GM19372 (cell line): ENCODE measurements around the gene FN1.

ENCODE experiments used
- ATAC-seq: cut with Tn5 transposase; IDR thresholded peaks from one replicate; pipeline ENCODE4 v1.9.1; 2021; ENCODE audit warnings: mild to moderate bottlenecking, low read depth, moderate library complexity; ENCODE audit not compliant: unreplicated experiment

Gene FN1

DNA sequence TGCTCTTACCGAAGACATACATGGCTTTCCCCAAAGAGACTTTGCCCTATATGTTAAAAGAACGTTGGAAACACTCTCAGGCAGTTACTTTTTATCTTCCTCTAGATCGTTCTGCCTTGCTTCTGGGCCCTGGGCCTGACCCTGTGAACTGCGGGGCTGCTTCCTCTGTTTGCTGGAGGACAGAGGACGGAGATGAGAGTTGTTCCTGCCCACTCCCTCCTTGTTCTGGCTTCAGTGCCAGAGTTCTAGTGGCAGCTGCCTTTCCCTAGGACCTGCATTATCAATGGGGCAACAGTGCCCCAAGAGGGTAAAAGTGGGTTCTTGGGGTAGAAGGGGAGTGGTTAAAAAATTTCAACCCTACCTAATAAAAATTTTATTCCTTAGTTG is 6.5 kb upstream of the FN1 start:
- no peak for ATAC-seq

DNA sequence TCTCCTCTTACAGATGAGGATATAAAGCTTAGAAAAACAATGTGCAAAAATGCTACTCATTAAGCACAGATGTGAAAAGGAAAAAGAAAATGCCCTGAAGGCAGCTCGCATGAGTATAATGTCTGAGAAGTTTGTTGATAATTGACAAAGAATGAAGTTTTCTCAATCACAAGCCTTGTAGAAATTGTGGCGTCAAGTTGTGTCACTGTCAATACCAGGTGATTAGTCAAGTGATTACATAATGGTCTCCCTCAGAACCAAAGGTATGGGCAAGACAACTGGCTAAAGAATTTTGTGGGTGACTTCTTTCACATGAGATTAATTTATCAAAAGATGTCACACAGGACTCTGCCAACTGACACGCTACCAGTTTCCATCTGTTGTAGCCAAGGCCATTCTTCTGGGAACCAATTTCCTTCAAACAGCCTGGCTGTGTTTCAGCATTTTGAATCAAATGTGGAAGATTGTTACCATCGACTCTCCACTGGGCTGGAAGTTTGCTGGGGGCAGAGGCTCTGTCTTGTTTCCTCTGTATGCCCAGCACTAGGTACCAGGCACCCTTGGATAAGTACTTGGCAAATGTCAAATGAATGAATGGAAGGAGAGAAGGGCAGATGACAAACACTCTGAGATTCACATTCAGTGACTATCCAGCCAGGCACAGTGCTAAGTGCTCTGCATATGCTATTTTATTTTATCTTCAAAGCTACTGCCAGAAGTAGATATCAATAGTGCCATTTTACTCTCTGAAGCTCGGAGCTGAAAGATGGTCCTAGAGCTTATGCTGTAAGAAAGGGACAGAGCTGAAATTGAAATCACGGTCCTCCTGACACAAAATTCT is 5.9 kb upstream of the FN1 start:
- ATAC-seq = no peak

DNA sequence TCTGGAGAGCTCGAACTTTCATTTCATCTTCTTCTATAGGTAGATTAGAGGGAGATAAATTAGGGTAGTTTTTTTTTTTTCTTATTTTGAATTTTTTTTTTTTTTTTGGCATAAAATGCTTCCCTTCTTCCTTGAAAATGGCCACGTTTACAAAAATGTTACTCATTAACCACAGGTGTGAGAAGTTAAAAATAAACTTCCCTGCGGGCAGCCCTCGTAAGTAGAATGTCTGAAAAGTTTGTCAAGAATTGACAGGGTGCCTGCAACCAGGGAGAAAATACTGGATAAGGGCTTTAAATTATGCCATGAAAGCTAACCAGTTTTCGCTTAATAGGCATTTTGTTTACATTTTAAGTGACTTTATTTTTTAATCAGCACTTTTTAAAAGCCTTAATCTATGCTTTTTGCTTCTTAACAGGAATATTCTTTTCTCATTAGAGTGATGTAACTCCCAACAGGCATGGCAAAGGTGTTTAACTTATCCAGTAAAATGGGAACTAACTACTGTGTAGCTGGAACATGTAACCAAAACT is 4.2 kb upstream of the FN1 start:
- no peak for ATAC-seq

DNA sequence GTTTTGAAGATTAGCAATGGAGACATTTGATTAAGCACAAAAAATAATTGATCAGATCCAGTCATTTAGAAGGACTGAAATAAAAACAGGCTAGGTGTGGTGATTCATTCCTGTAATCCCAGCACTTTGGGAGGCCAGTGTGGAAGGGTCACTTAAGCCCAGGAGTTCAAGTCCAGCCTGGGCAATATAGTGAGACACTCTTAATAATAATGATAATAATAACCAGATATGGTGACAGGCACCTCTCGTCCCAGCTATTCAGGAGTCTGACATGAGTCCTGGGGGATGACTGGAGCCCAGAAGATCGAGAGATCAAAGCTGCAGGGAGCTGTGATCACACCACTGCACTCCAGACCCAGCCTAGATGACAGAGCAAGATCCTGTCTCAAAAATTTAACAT is 3.5 kb upstream of the FN1 start:
- no peak for ATAC-seq

DNA sequence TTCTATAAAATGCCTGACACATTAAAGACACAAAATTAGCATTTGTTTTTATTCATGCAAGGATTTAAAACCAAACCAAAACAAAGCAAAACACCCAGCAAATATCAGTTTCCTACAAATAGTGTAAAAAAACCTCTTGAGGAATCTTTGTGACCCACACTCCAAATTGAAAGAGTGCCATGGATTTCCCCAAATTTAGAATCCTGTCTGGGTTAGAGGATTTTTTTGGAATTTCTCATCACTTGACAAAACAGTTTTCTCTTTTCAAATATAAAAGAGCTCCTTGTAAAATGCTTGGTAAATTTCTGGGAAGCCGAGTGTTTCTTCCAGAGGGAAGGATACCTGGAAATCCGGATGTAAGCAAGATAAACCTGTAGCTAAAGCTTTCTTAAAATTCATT is 1.7 kb upstream of the FN1 start:
- ATAC-seq = no peak

DNA sequence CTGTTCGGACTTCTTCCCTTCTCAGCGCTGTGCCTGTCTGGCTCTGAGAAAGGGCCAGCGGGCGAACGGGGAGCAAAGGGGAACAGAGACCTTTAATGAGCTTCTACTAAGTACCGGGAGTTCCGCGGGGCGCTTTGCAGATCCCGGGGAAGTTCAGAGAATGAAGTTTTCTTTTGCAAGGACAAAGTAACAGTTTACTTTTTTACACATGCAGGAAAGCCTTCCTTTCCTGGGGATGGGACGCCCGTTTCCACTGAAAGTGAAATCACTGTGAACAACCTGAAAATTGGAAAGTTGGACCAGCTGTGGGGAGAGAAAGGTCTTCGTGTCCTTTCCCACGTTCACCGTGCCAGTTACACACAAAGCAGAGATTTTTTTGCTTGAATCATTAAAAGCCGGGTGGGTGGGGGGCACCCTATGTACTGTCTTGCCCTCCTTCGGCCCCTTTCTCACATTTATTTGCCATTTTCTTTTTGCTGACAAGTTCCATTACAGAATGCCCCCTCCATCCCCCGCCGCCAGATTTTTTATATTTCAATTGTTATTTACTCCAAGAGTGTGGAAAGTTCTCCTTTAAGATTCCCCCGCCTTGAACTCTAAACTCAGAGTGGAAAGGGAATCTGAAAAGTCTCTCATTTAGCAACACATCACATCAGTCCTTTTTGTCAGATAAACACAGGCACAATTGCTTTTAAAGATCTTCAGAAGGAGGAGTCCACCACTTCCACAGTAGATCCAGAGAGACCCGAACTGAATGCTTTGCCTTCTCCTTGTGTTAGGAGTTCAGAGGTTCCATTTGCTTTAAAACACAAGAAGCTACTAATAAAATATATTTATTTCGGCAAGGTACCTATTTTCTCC is 1.1 kb upstream of the FN1 start:
- ATAC-seq = peak; percentile 11

DNA sequence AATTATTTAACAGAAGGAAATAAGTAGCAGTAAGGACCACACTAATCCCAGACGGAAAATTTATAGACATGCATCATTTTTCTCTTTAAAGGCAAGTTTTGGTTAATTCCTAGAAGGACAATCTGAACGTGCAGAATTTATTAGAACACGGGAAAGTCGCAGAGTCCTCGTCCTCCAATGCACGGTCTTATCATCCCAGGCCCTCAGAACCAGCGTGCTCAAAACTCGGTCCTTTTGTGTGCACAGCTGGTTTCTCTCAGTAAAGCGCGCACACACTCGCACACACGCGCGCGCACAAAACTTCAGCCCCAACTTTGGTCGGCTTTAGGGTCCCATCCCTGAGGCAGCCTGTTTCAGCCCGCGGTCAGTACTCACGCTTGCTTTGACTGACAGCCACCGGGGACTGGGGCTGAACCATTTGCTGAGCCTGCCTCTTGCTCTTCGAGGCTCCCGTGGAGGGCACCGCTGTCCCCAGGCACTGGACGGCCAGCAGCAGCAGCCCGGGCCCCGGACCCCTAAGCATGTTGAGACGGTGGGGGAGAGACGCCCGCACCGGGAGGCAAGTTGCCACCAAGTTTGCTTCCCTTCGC is 493 bp downstream of the FN1 start:
- peak; percentile 19 for ATAC-seq

DNA sequence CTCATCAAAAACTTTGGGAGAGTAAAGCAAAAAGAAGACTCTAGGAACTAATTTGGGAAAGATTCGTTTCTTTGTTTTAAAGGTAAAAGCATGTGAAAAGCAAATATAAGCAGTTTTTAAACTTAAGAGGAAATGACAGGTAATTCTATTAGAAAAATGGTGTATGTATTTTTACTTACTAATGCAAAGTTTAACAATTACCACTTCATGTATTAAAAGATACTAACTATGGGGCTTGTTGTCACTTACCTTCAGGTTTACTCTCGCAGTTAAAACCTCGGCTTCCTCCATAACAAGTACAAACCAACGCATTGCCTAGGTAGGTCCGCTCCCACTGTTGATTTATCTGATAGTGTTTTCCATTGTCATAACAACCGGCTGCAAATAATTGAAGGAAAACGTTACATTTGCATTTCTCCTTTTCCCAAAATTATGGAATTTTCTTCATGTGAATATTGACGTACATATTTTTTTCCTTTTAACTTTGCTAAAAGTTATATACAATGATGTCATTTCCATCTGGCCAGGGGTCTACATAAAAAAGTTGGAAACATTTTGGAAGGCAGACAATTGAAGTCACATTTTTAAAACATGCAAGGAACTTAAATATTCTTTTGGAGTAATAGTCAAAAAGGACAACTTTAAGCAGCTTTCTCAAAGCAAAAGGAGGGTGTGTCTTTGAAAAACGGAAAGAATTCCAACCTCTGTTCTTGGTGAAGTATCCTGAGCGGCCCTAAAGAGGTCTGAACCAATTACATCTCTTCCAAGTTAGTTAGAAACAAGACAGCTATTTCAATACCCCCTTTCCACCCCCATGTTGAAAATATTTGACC is 1.2 kb downstream of the FN1 start:
- ATAC-seq = no peak

DNA sequence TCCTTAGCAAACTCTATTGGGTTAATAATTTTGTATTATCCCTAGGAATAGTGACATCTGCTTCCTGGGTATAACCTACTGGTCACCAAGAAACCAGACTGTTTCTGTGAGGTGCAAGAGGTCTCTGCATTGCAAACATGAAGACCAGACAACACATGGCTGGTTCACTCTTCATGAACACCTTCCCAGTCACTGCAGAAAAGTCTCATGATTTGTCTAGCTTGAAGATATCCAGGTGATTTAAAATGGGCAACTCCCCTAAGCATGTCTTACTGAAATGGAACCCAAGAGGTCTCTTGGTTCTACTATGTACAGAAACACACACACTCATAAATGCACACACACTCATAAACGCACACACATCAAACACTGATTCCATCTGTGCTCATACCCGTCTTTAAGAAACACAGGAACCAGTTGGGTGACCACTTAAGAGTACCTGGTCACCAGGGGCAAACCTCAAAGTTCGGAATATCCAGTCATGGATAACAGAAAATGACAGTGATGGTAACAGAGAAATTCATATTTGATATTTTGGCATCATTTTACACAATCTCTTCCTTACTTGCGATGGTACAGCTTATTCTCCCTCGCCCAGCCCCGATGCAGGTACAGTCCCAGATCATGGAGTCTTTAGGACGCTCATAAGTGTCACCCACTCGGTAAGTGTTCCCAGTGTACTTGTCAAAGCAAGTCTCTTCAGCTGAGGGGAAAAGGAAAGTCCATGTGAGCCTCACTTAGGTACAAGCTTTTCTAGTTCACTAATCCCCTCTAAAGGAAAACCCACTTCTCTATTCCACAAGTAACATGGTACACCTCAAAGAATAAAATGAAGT is 2.9 kb downstream of the FN1 start:
- no peak for ATAC-seq

DNA sequence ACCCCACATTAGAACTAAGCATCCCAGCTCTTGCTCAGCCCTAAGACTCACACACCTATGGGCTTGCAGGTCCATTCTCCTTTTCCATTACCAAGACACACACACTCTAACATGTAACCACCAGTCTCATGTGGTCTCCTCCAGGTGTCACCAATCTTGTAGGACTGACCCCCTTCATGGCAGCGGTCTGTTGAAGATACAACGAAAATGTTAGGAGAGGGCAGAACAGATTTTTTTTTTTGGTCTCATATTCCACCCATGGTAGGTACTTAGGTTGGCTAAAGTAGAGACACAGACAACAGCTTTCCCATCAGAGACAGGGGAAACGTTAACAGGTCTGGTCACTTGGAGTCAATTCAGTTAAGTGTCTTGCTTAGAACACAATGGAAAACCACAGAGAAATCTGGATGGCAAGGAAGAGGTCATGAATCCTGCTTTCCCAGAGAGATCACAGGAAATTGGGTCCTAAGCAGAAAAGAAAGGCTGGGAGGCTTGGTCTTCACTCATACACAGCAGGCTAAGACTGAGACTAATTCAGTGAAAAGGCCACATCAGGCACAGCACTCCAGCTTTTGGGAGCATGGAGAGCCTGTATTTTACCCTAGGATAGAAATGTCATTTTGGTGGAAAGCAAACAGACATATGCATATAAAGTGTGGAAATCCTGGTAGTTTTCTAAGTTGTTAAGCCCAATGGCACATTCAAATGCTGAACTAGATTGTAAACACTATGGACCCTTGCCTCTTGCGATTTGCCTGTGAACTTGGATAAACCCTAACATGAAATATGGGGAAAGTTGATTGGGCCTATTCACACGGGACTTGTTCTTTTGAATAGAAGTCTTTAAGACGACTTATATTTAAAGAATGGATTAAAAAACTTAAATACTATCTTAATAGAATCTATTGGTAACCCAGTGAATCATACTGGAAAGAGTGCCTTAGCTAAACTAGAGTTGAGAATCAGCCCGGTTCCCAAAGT is 3.8 kb downstream of the FN1 start:
- ATAC-seq = no peak

DNA sequence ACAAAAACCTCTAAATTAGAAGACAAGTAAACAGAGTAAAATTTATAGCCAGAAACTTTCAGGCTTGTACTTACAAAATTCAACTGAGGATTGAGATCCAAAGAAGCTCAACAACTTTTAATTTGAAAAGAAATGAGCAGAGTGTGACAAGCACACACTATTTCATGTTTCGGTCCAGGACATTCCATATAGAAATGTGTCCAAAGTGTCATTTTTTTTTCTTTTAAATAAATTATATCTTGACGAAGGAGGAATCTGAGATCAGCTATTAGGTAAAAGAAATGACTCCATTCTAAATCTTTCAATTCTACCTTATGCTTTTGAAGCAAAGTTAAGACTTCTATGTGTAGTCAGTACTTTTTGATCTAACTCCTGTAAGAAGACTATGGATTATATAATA is 4.6 kb downstream of the FN1 start:
- ATAC-seq = no peak

DNA sequence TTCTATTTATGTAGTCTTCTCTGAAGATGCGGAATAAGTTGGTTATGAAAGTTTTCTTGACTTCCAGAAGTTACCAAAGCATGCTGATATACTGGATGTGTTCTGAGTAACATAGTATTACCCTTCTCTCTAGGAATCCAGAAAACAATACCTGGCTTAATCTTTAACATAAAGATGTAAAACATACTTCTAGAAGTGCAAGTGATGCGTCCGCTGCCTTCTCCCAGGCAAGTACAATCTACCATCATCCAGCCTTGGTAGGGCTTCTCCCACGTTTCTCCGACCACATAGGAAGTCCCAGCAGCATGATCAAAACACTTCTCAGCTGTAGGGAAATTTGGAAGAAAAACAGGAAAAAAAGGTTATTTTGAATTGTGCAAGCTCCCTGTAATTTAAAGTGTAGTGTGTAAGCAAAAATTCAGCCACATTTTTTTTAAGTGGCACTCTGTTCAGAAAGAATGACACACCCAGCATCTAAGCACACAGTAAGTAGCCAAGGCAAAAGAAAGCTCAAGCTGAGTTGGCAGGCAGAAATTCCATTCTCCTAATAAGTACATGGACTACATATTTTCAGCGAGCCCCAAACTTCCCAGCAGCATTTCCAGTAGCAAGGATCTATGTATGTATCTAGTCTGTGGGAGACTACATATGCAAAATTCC is 5.2 kb downstream of the FN1 start:
- ATAC-seq = no peak

DNA sequence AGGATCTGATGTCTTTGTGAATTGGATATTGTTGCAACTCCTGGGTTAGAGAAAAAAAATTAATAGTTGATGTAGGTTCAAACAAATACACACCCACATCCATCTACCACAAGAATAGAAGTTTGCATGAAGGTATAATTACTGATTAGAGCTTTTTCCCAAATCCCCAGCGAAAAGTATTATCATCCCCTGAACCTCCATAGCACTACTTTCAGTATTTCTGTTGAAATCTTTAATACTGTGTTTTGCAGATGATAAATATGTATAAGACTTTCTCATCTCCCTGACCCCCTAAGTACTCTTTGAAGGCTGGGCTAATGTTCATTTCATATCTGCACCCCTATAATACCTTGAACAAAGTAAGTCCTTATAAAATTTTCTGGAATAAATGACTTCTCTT is 6.4 kb downstream of the FN1 start:
- ATAC-seq = no peak

DNA sequence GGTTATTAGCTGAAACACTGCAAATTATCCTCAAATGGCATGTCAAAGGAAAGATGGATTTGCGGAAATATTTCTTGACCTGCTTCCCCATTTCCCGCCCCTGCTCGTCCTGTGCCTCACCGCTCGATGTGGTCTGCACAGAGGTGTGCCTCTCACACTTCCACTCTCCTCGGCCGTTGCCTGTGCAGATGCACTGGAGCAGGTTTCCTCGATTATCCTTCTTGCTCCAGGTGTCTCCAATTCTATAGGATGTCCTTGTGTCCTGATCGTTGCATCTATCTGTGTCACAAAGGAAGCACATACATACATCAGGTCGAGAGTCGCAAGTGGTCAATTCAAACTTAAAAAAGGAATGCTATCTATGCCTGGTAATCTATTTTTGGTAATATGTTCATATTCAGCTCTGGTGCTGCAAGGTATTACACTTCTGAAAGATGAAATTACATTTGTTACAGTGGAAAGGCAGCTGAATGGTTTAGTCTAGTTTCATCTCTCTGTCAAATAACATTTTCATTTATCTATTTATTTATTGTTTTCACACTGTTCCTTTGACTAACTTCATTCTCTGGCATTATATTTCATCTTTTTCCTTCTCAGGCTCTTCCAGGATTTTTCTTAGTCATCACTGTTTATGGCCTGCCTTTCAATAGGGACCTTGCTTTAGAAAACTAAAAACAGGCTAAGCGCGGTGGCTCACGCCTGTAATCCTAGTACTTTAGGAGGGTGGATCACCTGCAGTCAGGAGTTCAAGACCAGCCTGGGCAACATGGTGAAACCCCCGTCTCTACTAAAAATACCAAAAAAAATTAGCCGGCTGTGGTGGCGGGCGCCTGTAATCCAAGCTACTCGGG is 7.6 kb downstream of the FN1 start:
- ATAC-seq = no peak

DNA sequence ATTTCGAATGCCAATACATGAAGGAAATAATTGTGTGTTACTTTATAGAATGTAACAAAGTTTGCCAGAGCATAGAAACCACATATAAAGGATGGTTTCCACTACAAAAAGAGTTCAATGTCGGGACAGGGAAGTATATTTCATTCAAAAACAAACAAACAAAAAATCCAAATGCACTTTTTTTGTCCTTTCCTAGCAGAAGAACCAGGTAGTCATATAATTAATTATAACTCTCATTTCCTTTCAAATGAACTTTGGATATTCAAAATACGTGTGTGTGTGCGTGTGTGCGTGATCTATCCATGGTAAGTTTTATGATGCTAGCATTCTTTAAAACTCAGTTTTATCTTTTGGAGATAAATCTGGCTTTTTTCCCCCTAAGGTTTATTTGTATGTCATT is 8.3 kb downstream of the FN1 start:
- no peak for ATAC-seq

DNA sequence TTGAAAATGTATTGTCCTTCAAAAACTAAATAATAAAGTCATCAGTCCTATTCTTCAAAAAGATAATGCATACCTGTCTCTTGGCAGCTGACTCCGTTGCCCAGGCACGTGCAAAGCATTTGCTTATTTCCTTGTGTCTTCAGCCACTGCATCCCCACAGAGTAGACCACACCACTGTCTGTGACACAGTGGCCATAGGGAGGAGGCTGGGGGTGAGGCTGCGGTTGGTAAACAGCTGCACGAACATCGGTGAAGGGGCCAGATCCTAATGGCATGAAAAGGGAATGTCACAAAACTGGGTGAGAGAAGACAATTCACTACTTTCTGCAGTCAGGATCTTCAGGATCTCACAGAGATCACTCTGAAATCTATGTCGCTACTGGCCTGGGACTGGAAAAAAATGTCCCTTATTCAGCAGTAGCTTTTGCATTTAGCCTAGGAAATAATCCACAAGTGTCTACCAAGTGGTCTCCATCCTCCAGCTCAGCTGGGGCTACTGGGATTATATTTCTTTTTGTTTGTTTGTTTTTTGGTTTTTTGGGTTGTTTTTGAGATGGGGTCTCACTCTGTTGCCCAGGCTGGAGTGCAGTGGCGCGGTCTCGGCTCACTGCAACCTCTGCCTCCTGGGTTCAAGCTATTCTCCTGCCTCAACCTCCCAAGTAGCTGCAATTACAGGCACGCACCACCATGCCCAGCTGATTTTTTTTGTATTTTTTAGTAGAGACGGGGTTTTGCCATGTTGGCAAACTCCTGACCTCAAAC is 10.7 kb downstream of the FN1 start:
- no peak for ATAC-seq
